Hindlimb muscle (tissue), 1 donor: ENCODE results near the gene MAST4. TPM values are rescaled to one million over a fixed set of nuclear protein-coding genes. Genes with fewer than 3 reads are reported as not detected.
A peak's percentile ranks its signal among the peaks of the same experiment; 100 is the strongest.
"Not testable (repeated sequence)": the region's sequence is repeated elsewhere in the genome, so short reads cannot be mapped to it uniquely, and the experiment has no call there.

Source experiments
- DNase-seq: peaks from one replicate; pipeline ENCODE4 v3.0.0-alpha.2; 2013
- polyA plus RNA-seq: library from polyadenylated mRNA; unstranded; fragments of 120-200 nt; gene quantifications from one replicate; pipeline ENCODE4 v1.2.1, GENCODE V29; 2013; ENCODE audit not compliant: insufficient read length

Gene MAST4
- polyA plus RNA-seq, 1 donor: 14.1 TPM

- DNase-seq: no peak
These were observed 570.5 kb downstream of the MAST4 start for GRCh38 chr5:67166460-67167285.

GRCh38 chr5:67168069-67168468, 571.9 kb downstream of the MAST4 start:
- no peak for DNase-seq

DNA sequence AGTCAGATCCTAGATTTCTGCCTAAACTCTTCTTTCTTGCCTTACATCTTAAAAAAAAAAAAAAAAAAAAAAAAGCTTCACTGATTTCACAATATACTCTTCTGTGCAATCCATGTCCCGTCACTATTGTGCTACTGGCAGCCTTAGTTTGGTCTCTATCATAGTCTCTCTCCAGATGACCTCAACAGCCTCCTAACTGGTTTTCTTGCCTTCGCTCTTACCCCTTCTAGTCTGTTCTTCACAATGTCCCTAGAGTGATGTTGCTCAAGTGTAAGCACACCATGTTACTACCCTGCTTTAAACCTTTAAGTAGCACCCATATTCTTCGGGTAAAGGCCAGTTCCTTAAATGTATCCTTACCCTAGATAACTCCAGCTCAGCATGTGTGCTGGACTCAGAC, 574.6 kb downstream of the MAST4 start:
- no peak for DNase-seq

DNA sequence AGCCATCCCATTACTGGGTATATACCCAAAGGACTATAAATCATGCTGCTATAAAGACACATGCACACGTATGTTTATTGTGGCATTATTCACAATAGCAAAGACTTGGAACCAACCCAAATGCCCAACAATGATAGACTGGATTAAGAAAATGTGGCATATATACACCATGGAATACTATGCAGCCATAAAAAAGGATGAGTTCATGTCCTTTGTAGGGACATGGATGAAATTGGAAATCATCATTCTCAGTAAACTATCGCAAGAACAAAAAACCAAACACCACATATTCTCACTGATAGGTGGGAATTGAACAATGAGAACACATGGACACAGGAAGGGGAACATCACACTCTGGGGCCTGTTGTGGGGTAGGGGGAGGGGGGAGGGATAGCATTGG, 577.2 kb downstream of the MAST4 start:
- not testable (repeated sequence) for DNase-seq

DNA sequence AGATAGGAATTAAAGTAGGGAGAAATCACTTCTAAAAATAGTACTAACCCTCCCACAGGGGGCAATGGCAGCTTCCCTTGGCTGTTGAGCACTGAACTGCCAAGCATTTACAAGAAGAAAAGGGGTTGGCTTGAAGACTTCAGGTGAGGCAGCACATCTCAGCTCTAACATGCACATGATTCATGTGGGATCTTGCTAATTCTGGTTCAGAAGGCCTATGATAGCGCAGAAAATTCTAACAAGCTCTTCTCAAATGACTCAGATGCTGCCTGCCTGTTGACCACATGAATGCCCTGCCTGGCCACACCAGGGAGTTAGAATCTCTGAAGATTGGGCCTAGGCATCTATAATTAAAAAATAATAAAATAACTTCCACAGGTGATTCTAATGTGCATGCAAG, 577.8 kb downstream of the MAST4 start:
- no peak for DNase-seq

DNA sequence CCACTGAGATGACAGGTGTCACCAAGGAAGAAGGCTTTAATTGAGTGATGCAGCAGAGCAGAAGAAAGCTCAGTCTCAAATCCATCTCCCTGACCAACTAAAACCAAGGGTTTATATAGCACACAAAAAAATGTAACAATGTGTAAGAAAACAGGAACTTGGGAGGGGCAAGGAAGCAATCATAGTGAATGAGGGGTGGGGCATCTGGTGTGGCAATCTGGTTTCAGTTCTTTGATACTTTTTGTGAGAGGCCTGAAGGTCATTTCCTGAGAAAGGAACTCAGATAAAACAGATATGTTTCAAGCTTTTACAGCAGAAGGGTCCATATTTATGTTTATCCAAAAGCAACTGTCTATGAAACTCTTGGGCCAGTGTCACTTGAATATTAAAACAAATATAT, 580.7 kb downstream of the MAST4 start:
- DNase-seq: no peak

GRCh38 chr5:67178085-67178484, 581.9 kb downstream of the MAST4 start:
- no peak for DNase-seq

DNA sequence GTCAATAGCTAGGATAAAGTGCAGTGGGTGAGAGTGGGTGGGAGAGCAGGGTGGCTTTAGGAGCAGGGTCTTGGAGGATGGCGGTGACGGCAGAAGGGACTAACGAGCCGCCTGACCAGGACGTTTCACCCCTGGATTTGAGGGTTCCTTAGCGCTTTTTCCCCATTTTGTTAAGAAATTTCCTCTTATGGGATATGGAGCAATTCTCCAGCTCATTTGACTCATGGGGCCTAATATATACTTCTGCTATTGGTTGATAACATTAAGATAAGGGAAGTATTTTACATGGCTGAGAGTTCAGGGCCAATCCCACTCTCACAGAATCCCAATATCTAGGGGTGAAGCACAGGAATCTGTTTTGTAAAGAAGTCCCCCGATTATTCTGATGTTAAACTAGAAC, 582.8 kb downstream of the MAST4 start:
- no peak for DNase-seq

- no peak for DNase-seq
These were observed 583.6 kb downstream of the MAST4 start for GRCh38 chr5:67179697-67180361.

GRCh38 chr5:67181648-67182221, 585.5 kb downstream of the MAST4 start:
- no peak for DNase-seq

DNA sequence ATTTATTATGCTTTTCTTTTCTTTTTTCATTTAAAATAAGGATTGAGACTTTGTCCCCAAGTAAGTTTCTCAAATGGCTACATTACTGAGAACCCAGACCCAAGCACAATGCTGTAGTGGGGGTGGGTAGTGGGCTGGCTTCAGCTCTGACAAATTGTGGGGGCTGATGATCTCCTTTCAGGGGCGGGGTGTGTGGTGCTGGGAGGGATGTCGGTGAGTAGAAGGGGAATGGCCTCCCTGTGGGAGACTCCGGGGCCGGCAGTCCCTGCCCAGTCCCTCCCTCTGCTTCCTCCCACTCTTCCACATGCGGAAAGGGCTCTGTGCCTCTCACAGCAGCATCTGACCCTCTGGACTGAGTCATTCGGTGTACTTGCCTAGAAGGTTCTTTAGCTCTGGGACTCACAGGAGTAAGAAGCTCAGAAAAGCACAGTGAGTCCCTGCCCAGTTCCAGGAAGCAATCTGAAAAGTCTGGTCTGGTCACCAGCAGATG, 586.2 kb downstream of the MAST4 start:
- DNase-seq: peak; percentile 40

DNA sequence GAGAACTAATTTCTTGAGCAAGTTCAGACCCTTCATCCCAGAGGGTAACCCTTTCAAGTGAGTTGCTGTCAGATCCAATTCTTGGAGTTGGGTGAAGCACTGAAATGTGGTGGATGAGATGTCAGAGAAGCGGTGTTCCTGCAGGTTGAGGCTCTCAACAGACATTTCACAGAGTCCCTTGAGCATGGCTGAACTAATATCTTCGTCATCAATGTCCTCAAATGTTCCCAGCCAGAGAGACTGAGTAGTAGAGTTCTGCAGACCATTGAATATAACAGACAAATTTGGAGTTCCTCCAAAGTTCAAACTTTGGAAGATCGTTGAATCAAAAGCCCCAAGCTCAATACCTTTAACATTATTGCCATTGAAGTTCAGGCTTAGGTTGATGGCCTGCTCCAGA, 587.7 kb downstream of the MAST4 start:
- no peak for DNase-seq

DNA sequence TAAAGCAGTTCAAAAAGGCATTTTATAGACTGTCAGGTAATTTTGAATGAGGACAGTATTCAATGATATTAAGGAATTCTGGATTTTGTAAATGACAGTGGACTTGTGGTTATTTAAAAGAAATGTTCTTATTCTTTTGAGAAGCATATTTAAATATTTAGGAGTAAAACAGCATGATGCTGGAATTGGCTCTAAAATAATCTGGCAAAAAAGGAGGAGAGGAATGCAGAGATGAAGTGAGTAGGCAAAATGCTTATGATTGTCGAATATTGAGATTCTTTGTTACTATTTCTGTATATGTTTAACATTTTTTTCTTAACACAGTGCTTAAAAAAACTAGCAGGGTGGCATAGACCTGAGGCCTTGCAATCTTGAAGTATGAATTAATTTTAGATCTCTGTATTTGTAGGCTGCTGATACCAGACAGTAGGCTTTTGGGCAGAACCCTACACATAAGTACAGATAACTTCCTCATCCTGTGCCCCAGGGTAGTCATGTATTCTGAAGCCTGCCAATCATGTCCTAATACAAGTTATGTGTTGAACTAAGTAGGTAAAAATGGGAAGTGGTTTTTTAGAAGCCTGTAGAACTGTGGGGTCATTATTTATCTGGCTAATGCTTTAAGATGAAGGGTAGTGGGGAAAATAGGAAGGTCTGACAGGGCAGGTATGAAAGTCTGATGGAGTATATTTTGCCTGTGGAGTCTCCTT, 591.0 kb downstream of the MAST4 start:
- no peak for DNase-seq

GRCh38 chr5:67188274-67189078, 592.3 kb downstream of the MAST4 start:
- no peak for DNase-seq

GRCh38 chr5:67189079-67189354, 592.8 kb downstream of the MAST4 start:
- DNase-seq: no peak

GRCh38 chr5:67189931-67190330, 593.7 kb downstream of the MAST4 start:
- no peak for DNase-seq

- no peak for DNase-seq
These were observed 594.2 kb downstream of the MAST4 start for GRCh38 chr5:67190410-67190809.

DNA sequence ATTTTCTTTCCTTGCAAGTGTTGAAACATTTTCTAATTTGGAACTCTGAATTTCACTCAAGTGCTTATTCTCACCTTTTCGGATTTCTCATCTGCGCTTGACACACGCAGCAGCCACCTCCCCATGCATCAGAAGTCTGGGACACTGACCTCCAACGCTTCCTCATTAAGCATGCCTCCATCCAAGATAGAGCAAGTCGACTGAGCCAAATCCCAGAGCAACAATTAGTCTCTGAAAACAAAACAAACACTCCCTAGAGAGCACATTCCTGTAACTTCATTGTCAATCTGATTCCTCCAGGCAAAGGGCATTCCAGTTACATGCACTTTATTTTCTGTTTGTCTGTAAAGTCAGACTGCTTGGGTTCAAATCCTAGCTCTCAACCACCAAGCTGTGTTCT, 594.7 kb downstream of the MAST4 start:
- DNase-seq: no peak

DNA sequence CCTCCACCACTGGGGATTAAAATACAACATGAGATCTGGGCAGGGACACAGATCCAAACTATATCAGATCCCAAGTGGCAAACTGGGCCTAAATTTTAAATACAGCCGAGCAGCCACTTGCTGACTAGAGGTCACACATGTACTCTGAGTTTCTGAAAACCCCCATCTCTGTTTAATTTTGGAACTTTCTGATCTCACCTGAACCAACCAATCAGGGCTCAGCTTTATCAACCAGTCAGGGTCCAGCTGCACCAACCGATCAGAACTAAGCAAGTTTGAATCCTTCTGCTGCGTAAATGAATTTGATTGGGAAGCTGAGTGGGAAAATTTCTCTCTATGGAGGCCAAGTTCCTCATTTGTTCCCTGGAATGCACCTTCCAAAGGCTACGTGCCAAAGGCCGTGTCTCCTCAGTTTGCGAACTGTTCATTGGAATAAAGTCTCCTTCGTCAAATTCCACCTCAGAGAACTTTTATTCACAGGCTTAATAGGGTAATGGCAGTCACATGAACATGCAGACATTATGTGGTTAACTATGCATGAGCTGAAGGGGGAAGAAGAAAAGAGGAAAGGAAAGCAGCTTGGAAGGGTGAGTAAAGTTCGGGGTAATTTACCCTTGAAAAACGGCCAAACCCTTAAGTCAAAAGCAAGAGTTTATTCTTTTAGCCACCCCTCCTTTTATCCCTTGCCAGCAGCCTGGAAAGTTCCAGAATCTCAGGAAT, 596.7 kb downstream of the MAST4 start:
- no peak for DNase-seq

DNA sequence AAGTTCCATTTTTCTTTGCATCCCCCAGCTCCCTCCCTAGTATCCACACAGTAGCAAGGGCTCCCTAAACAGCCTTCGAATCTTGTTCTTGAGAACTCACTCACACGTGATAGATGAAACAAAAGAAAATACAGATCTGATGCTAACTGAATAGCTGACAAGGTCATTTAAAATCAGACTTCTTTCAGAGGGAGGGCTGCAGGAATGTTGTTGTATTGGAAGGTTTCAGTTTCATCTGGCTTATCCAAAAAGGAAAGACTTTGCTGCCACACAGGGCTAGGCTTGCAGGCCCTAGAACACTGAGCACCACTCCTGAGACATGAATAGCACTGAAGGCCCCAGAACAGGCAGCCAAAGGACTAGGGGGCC, 597.2 kb downstream of the MAST4 start:
- no peak for DNase-seq

GRCh38 chr5:67194166-67194565, 598.0 kb downstream of the MAST4 start:
- DNase-seq: no peak
